GM19324 (cell line): ENCODE results near the gene PREX1.
"Not testable (repeated sequence)": the region's sequence is repeated elsewhere in the genome, so short reads cannot be mapped to it uniquely, and the experiment has no call there.

Source experiments
- ATAC-seq: cut with Tn5 transposase; IDR thresholded peaks from one replicate; pipeline ENCODE4 v1.9.1; 2021; ENCODE audit warnings: mild to moderate bottlenecking, moderate library complexity; ENCODE audit not compliant: unreplicated experiment, low FRiP score

The PREX1 gene

GRCh38 chr20:48827855-48828733 lies at the start of gene PREX1:
PREX1 (minus strand) TSS chr20:48827999; CDS start chr20:48827860, 139 bp downstream.
- peak; percentile 66 for ATAC-seq

GRCh38 chr20:48877304-48877703 lies 49.5 kb upstream of the PREX1 start:
- ATAC-seq, result no peak

- no peak for ATAC-seq
Measured at GRCh38 chr20:48875914-48876240, 48.1 kb upstream of the PREX1 start.

GRCh38 chr20:48875233-48875913 lies 47.6 kb upstream of the PREX1 start:
- ATAC-seq, result no peak

- not testable (repeated sequence) for ATAC-seq
Measured at GRCh38 chr20:48869442-48869841, 41.6 kb upstream of the PREX1 start.

- ATAC-seq, result no peak
Measured at GRCh38 chr20:48866936-48867335, 39.1 kb upstream of the PREX1 start.

- no peak for ATAC-seq
Measured at GRCh38 chr20:48864738-48865318, 37.0 kb upstream of the PREX1 start.

- no peak for ATAC-seq
Measured at GRCh38 chr20:48864254-48864653, 36.5 kb upstream of the PREX1 start.

- no peak for ATAC-seq
Measured at GRCh38 chr20:48862279-48862678, 34.5 kb upstream of the PREX1 start.

- ATAC-seq, result no peak
Measured at GRCh38 chr20:48861444-48861843, 33.6 kb upstream of the PREX1 start.

GRCh38 chr20:48858075-48858790 lies 30.4 kb upstream of the PREX1 start:
- ATAC-seq, result no peak

- no peak for ATAC-seq
Measured at GRCh38 chr20:48856130-48856529, 28.3 kb upstream of the PREX1 start.

GRCh38 chr20:48855046-48855445 lies 27.2 kb upstream of the PREX1 start:
- ATAC-seq, result no peak

- ATAC-seq, result no peak
Measured at GRCh38 chr20:48852609-48853008, 24.8 kb upstream of the PREX1 start.

GRCh38 chr20:48851579-48851978 lies 23.8 kb upstream of the PREX1 start:
- no peak for ATAC-seq

- ATAC-seq, result no peak
Measured at GRCh38 chr20:48850977-48851299, 23.1 kb upstream of the PREX1 start.

GRCh38 chr20:48850257-48850976 lies 22.6 kb upstream of the PREX1 start:
- no peak for ATAC-seq

- ATAC-seq, result no peak
Measured at GRCh38 chr20:48849779-48850178, 22.0 kb upstream of the PREX1 start.

- no peak for ATAC-seq
Measured at GRCh38 chr20:48849299-48849698, 21.5 kb upstream of the PREX1 start.

- no peak for ATAC-seq
Measured at GRCh38 chr20:48847498-48848205, 19.9 kb upstream of the PREX1 start.
